Transverse colon (tissue), 4 donors: Measurements from ENCODE around the gene ITPKB. TPM values are rescaled to one million over a fixed set of nuclear protein-coding genes. Genes with fewer than 3 reads are reported as not detected.

ENCODE experiments used
- DNase-seq: peaks from one replicate; pipeline ENCODE4 v3.0.0-alpha.2; 2019
- H3K27ac ChIP-seq, 4 donors: fragments of 200-600 bp; sonication (generic); 2 replicates each; pipeline ENCODE4 v1.5.1; 2016 to 2018; ENCODE audit warnings: inconsistent platforms in 4 of 4
- H3K27me3 ChIP-seq: fragments of 200-600 bp; sonication (generic); 2 replicates; pipeline ENCODE4 v1.5.1; 2017; ENCODE audit warnings: inconsistent platforms
- H3K36me3 ChIP-seq, 4 donors: fragments of 200-600 bp; sonication (generic); 2 replicates each; pipeline ENCODE4 v1.5.1; 2017 to 2019; ENCODE audit warnings: inconsistent platforms in 4 of 4
- H3K4me1 ChIP-seq, 4 donors: fragments of 200-600 bp; sonication (generic); 2 replicates each; pipeline ENCODE4 v1.5.1; 2017 to 2020; ENCODE audit warnings: inconsistent platforms in 4 of 4
- H3K4me3 ChIP-seq, 4 donors: fragments of 200-600 bp; sonication (generic); 1 replicate in 1 of 4; 2 replicates in 3 of 4; pipeline versions ENCODE4 v1.5.1 to v1.6.1; 2017 to 2019; ENCODE audit warnings: inconsistent platforms in 4 of 4
- H3K9me3 ChIP-seq, 2 donors: fragments of 200-600 bp; sonication (generic); 2 replicates each; pipeline ENCODE4 v1.5.1; 2017 to 2019; ENCODE audit warnings: inconsistent platforms in 2 of 2
- EP300 ChIP-seq: sonication (generic); formaldehyde crosslinking; IDR thresholded peaks from one replicate; pipeline ENCODE4 v1.6.1; 2017; ENCODE audit warnings: antibody characterized with exemption, low read depth
- POLR2A ChIP-seq: fragments of 450-650 bp; IDR thresholded peaks from one replicate; pipeline ENCODE4 v1.6.1; 2016; ENCODE audit warnings: antibody characterized with exemption, mild to moderate bottlenecking, moderate library complexity
- POLR2AphosphoS5 ChIP-seq, 3 donors: sonication (generic); formaldehyde crosslinking; IDR thresholded peaks; one replicate each; pipeline ENCODE4 v1.6.1; 2016; ENCODE audit warnings: antibody characterized with exemption in 3 of 3
- WGBS, 2 donors: methylation state at CpG; one replicate each; pipeline ENCODE4 v1.1.5; 2018; ENCODE audit warnings: low coverage in 1 of 2; 5-methylcytosine and 5-hydroxymethylcytosine counted together
- in situ Hi-C, 4 donors: fragments of 200-750 bp; cut with MboI; loops; one replicate each; pipeline versions ENCODE4 v1.15.0 to v1.15.1; 2017; ENCODE audit warnings: low sequenced_read_pairs in 3 of 4, low pct_ligation_motif_present in 1 of 4, low pct_unique_long_range_greater_than_20kb in 1 of 4
- intact Hi-C: fragments of 100-400 bp; cut with DNase I; formaldehyde crosslinking; loops from one replicate; pipeline ENCODE4 v1.15.1; 2023; ENCODE audit warnings: low total_unique reads
- total RNA-seq, 4 donors: library from RNA; depleted of rRNA; stranded (reverse); fragments of >200 nt; gene quantifications; one replicate each; pipeline ENCODE4 v1.1.0, GENCODE V29; 2016
- TF ChIP-seq, protein P1 (sequence below), 5 experiments: fragments of 200-600 bp in 3 of 5; fragments of 450-650 bp in 2 of 5; sonication (generic) in 3 of 5; IDR thresholded peaks; 1 replicate in 2 of 5; 2 replicates in 3 of 5; pipeline ENCODE4 v1.5.1; 2016 to 2017; ENCODE audit warnings: antibody characterized with exemption in 5 of 5, inconsistent platforms in 3 of 5, mild to moderate bottlenecking in 2 of 5, moderate library complexity in 1 of 5

The ITPKB gene
- total RNA-seq, 4 donors from 2014 or later: 14.3 to 57.6 (median 23.7) TPM

DNA sequence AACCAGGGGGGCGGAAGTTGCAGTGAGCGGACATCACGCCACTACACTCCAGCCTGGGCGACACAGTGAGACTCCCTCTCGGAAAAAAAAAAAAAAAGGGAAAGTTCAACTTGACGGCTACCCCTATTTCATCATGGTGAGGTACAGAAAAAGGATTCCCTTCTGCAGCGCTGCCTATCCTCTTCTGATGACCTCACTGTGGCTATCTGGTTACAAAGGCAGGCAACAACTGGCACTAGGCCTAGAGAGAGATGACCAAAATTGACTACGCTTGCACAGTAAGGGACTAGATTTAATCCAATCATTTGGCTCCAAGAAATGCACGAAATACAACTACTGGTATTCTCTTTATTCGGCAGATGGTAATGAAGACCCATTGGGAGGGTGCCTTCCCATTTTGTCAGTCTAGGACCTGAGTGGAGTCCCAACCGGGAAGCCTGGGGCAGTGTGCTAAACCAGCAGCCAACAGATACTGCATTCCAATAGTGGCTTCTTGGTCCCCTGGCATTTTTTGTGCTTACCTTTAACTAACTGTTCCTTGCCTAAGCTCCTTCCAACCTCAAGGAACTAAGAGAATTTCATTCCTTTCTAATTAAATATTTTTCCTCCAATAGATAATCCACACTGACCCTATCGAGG lies 36.6 kb downstream of the ITPKB start:
- peak overlapping the region in 3 of 4 donors; percentile 59 to 76 (median 68) for H3K4me3 ChIP-seq
- TF ChIP-seq EP300 (no peak), POLR2AphosphoS5 (IDR thresholded peaks at IDR 0.05) (peak in 2 of 3 donors; percentile 22 to 54), POLR2A (no peak)
- TF ChIP-seq, protein P1, sequence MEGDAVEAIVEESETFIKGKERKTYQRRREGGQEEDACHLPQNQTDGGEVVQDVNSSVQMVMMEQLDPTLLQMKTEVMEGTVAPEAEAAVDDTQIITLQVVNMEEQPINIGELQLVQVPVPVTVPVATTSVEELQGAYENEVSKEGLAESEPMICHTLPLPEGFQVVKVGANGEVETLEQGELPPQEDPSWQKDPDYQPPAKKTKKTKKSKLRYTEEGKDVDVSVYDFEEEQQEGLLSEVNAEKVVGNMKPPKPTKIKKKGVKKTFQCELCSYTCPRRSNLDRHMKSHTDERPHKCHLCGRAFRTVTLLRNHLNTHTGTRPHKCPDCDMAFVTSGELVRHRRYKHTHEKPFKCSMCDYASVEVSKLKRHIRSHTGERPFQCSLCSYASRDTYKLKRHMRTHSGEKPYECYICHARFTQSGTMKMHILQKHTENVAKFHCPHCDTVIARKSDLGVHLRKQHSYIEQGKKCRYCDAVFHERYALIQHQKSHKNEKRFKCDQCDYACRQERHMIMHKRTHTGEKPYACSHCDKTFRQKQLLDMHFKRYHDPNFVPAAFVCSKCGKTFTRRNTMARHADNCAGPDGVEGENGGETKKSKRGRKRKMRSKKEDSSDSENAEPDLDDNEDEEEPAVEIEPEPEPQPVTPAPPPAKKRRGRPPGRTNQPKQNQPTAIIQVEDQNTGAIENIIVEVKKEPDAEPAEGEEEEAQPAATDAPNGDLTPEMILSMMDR (IDR thresholded peaks at IDR 0.05): no peak
- H3K27ac ChIP-seq: peak overlapping the region; percentile 94 to 99 (median 94)
- 63% methylated on average over 6 to 12 of the region's 12 CpGs for WGBS, 2 donors
- in situ Hi-C loops (no loop called here), intact Hi-C loops (no loop called here)
- no peak for DNase-seq
- no peaks in the 10 kb centered on the region for H3K9me3 ChIP-seq
- H3K36me3 ChIP-seq: no peaks in the 10 kb centered on the region
- H3K4me1 ChIP-seq: peaks cover 13 to 53% (median 26%) of the 10 kb centered on the region in 4 donors
- no peaks in the 10 kb centered on the region for H3K27me3 ChIP-seq

DNA sequence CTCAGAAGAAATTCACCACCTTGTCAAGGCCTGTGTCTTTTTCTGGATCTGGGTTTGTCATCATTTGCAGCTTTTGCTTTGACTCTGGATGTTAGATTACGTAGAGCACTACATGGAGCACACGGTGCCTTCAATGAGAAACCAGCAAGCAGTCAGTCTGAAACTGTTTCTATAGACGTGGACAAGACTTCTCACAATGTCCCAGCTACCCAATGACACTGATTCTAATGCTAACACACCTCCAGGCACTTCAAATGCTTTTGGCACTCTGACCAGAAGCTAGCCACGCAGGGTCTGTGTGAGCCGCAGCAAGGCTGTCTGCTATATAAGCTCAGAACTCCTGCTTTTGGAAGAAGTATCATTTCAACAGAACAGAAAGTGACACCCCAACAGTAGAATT lies 38.2 kb downstream of the ITPKB start:
- intact Hi-C loops (no loop called here), in situ Hi-C loops (no loop called here)
- no peaks in the 10 kb centered on the region for H3K9me3 ChIP-seq
- H3K27ac ChIP-seq: peak overlapping the region in 3 of 4 donors; percentile 4 to 38 (median 17)
- no peak for TF ChIP-seq EP300
- TF ChIP-seq POLR2AphosphoS5 (IDR thresholded peaks at IDR 0.05): no peak
- no peak for TF ChIP-seq POLR2A
- TF ChIP-seq, protein P1 (IDR thresholded peaks at IDR 0.05): no peak
- no peak overlapping the region for H3K4me3 ChIP-seq
- H3K4me1 ChIP-seq: peaks cover 15 to 59% (median 32%) of the 10 kb centered on the region in 4 donors
- WGBS, 2 donors: 82 to 89% methylated on average over 2 to 5 of the region's 5 CpGs
- no peaks in the 10 kb centered on the region for H3K36me3 ChIP-seq
- no peak for DNase-seq
- no peaks in the 10 kb centered on the region for H3K27me3 ChIP-seq

DNA sequence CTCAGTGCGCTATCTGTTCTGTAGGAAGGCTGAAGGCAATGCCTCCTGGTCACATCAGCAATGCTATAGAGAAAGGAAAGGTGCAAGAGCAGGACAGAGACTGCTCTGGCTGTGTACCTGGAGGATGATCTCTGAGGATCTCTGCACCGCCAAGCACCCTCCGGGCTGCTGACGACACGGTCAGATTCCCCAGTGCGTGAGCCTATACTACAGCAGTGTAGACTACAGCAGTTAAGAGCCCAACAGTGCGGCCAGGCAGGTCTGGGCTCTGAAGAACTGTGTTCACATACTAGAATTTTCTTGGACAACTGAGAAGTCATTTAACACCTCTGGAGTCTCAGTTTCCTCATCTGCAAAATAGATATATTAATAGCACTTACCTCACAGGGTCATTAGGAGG lies 39.9 kb downstream of the ITPKB start:
- Histone ChIP-seq H3K27ac (peak overlapping the region; percentile 51 to 68 (median 66)), H3K9me3 (no peaks in the 10 kb centered on the region), H3K36me3 (no peaks in the 10 kb centered on the region), H3K4me1 (peaks cover 15 to 54% (median 32%) of the 10 kb centered on the region in 4 donors), H3K27me3 (no peaks in the 10 kb centered on the region), H3K4me3 (no peak overlapping the region)
- WGBS, 2 donors: 77 to 92% methylated on average over 3 to 7 of the region's 7 CpGs
- no peak for DNase-seq
- TF ChIP-seq POLR2A (no peak), POLR2AphosphoS5 (IDR thresholded peaks at IDR 0.05) (no peak), EP300 (no peak)
- TF ChIP-seq, protein P1 (IDR thresholded peaks at IDR 0.05): no peak
- in situ Hi-C loops: no loop called here
- intact Hi-C loops: loop anchor here (10.0 kb wide), 1 partner anchor 64 kb away; no protein-coding TSS in a partner anchor

DNA sequence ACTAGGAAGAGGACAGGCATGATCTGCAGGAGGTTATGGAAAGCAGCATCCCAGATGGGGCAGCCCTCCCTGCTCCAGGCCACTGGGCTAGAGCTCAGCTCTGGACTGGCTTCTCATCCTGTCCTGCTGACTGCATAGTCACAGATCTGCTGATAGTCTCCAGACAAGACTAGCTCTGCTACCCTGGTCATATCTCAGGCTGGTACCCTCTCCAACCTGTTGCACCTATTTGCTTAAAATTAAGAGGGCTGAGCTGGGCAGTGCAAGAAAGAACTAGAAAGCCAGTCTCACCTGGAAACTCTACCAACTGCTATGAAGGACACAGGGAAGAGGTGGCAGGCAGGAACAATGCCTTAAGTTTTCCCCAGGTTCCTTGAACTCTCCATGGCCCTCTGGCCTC lies 40.4 kb downstream of the ITPKB start:
- in situ Hi-C loops: no loop called here
- intact Hi-C loops: loop anchor here (10.0 kb wide), 1 partner anchor 64 kb away; no protein-coding TSS in a partner anchor
- no peaks in the 10 kb centered on the region for H3K9me3 ChIP-seq
- peaks cover 15 to 49% (median 29%) of the 10 kb centered on the region in 4 donors for H3K4me1 ChIP-seq
- H3K4me3 ChIP-seq: no peak overlapping the region
- TF ChIP-seq POLR2AphosphoS5 (IDR thresholded peaks at IDR 0.05) (no peak), EP300 (no peak), POLR2A (no peak)
- TF ChIP-seq, protein P1 (IDR thresholded peaks at IDR 0.05): no peak
- DNase-seq: no peak
- no peaks in the 10 kb centered on the region for H3K27me3 ChIP-seq
- no peaks in the 10 kb centered on the region for H3K36me3 ChIP-seq
- peak overlapping the region; percentile 51 to 68 (median 66) for H3K27ac ChIP-seq
